Astrocyte (in vitro differentiated cells and primary cell): ENCODE results near the gene DGKZ. TPM values are rescaled to one million over a fixed set of nuclear protein-coding genes. Genes with fewer than 3 reads are reported as not detected.

Experiments used
- DNase-seq: peaks from one replicate; pipeline ENCODE4 v3.0.0-alpha.2; 2010; ENCODE audit warnings: low read depth
- FAIRE-seq: peaks from 2 replicates; lab custom pipeline; 2011; peaks lifted over from hg19 to GRCh38; lab: Jason Lieb, UNC
- H2AFZ ChIP-seq: 2 replicates; pipeline ENCODE4 v1.6.0; 2012; ENCODE audit warnings: low read depth, low read length, inconsistent platforms
- H3K27ac ChIP-seq: 2 replicates; pipeline ENCODE4 v1.5.1; 2011; ENCODE audit warnings: low read depth, low read length, inconsistent platforms
- H3K27me3 ChIP-seq: 2 replicates; pipeline ENCODE4 v1.6.0; 2011; ENCODE audit warnings: low read length, inconsistent platforms; ENCODE audit not compliant: insufficient read depth
- H3K36me3 ChIP-seq: 2 replicates; pipeline ENCODE4 v1.5.1; 2011; ENCODE audit warnings: low read length, inconsistent platforms; ENCODE audit not compliant: insufficient read depth
- H3K4me1 ChIP-seq: 2 replicates; pipeline ENCODE4 v1.5.1; 2011; ENCODE audit warnings: low read length, inconsistent platforms; ENCODE audit not compliant: insufficient read depth
- H3K4me2 ChIP-seq: 2 replicates; pipeline ENCODE4 v1.6.0; 2012; ENCODE audit warnings: low read length, inconsistent platforms
- H3K4me3 ChIP-seq: 2 replicates; pipeline ENCODE4 v1.5.1; 2011; ENCODE audit warnings: low read depth, mild to moderate bottlenecking, low read length, inconsistent platforms; ENCODE audit not compliant: insufficient read depth
- H3K79me2 ChIP-seq: 2 replicates; pipeline ENCODE4 v1.6.0; 2012; ENCODE audit warnings: mild to moderate bottlenecking, low read length, inconsistent platforms; ENCODE audit not compliant: insufficient read depth
- H3K9ac ChIP-seq: 2 replicates; pipeline ENCODE4 v1.6.0; 2012; ENCODE audit warnings: mild to moderate bottlenecking, low read length, inconsistent platforms
- H3K9me3 ChIP-seq: 2 replicates; pipeline ENCODE4 v1.5.1; 2012; ENCODE audit warnings: low read depth, mild to moderate bottlenecking, low read length, inconsistent platforms; ENCODE audit not compliant: insufficient read depth
- H4K20me1 ChIP-seq: 2 replicates; pipeline ENCODE4 v1.6.0; 2012; ENCODE audit warnings: low read length, inconsistent platforms; ENCODE audit not compliant: insufficient read depth
- H3K27ac Mint-ChIP-seq: one replicate; pipeline ENCODE4 v1.8.0; 2021; ENCODE audit warnings: mild to moderate bottlenecking, mixed read lengths; ENCODE audit not compliant: unreplicated experiment
- H3K27me3 Mint-ChIP-seq: one replicate; pipeline ENCODE4 v1.8.0; 2021; ENCODE audit warnings: low read depth, mixed read lengths; ENCODE audit not compliant: unreplicated experiment
- H3K36me3 Mint-ChIP-seq: one replicate; pipeline ENCODE4 v1.8.0; 2021; ENCODE audit warnings: low read depth, mixed read lengths; ENCODE audit not compliant: unreplicated experiment
- H3K4me1 Mint-ChIP-seq: one replicate; pipeline ENCODE4 v1.8.0; 2021; ENCODE audit warnings: low read depth, mixed read lengths; ENCODE audit not compliant: unreplicated experiment
- H3K4me3 Mint-ChIP-seq: one replicate; pipeline ENCODE4 v1.8.0; 2021; ENCODE audit warnings: mild to moderate bottlenecking, moderate library complexity, mixed read lengths; ENCODE audit not compliant: unreplicated experiment
- H3K9me3 Mint-ChIP-seq: one replicate; pipeline ENCODE4 v1.8.0; 2021; ENCODE audit warnings: mild to moderate bottlenecking, mixed read lengths; ENCODE audit not compliant: unreplicated experiment
- EZH2 ChIP-seq: IDR thresholded peaks from 2 replicates; pipeline ENCODE4 v1.6.1; 2012; ENCODE audit warnings: mild to moderate bottlenecking, low read length, inconsistent platforms; ENCODE audit not compliant: insufficient read depth
- total RNA-seq: library from RNA; stranded (reverse); gene quantifications from 2 replicates; pipeline ENCODE4 v1.2.1, GENCODE V29; 2021
- TF ChIP-seq, protein P1 (sequence below): IDR thresholded peaks from 2 replicates; pipeline ENCODE4 v1.5.1; 2011; ENCODE audit warnings: low read depth, mild to moderate bottlenecking, inconsistent platforms, low read length, moderate library complexity; ENCODE audit not compliant: insufficient read depth

DGKZ gene
- total RNA-seq, 1 donor from 2014 or later, result 59.3 TPM

GRCh38 chr11:46315033-46315738, 32.1 kb upstream of the DGKZ start:
- H3K36me3 Mint-ChIP-seq, result peaks cover 40% of the 10 kb centered on the region
- Histone ChIP-seq H3K27ac (no peak overlapping the region), H3K27me3 (no peaks in the 10 kb centered on the region), H3K4me1 (no peaks in the 10 kb centered on the region), H3K36me3 (peaks cover 44% of the 10 kb centered on the region), H3K9me3 (no peaks in the 10 kb centered on the region), H3K79me2 (no peaks in the 10 kb centered on the region), H4K20me1 (peaks cover 51% of the 10 kb centered on the region), H3K4me2 (no peak overlapping the region), H2AFZ (no peak overlapping the region), H3K4me3 (no peak overlapping the region), H3K9ac (no peak overlapping the region)
- peaks cover 1% of the 10 kb centered on the region for H3K9me3 Mint-ChIP-seq
- FAIRE-seq (no peak), DNase-seq (peak; percentile 62)
- H3K4me3 Mint-ChIP-seq, result no peak overlapping the region
- peaks cover 15% of the 10 kb centered on the region for H3K4me1 Mint-ChIP-seq
- H3K27me3 Mint-ChIP-seq, result no peaks in the 10 kb centered on the region
- peak overlapping the region; percentile 91 for H3K27ac Mint-ChIP-seq
- TF ChIP-seq EZH2, result no peak
- TF ChIP-seq, protein P1, sequence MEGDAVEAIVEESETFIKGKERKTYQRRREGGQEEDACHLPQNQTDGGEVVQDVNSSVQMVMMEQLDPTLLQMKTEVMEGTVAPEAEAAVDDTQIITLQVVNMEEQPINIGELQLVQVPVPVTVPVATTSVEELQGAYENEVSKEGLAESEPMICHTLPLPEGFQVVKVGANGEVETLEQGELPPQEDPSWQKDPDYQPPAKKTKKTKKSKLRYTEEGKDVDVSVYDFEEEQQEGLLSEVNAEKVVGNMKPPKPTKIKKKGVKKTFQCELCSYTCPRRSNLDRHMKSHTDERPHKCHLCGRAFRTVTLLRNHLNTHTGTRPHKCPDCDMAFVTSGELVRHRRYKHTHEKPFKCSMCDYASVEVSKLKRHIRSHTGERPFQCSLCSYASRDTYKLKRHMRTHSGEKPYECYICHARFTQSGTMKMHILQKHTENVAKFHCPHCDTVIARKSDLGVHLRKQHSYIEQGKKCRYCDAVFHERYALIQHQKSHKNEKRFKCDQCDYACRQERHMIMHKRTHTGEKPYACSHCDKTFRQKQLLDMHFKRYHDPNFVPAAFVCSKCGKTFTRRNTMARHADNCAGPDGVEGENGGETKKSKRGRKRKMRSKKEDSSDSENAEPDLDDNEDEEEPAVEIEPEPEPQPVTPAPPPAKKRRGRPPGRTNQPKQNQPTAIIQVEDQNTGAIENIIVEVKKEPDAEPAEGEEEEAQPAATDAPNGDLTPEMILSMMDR, result peak; percentile 89

- H3K9ac ChIP-seq, result no peak overlapping the region
- no peak overlapping the region for H2AFZ ChIP-seq
- peaks cover 39% of the 10 kb centered on the region for H3K36me3 Mint-ChIP-seq
- peaks cover 39% of the 10 kb centered on the region for H3K36me3 ChIP-seq
- no peak overlapping the region for H3K4me2 ChIP-seq
- TF ChIP-seq, protein P1, result no peak
- no peak for TF ChIP-seq EZH2
- DNase-seq, result no peak
- peaks cover 49% of the 10 kb centered on the region for H4K20me1 ChIP-seq
- no peaks in the 10 kb centered on the region for H3K27me3 ChIP-seq
- no peak for FAIRE-seq
- peaks cover 1% of the 10 kb centered on the region for H3K9me3 Mint-ChIP-seq
- H3K9me3 ChIP-seq, result no peaks in the 10 kb centered on the region
- no peak overlapping the region for H3K4me3 ChIP-seq
- H3K27me3 Mint-ChIP-seq, result no peaks in the 10 kb centered on the region
- no peaks in the 10 kb centered on the region for H3K79me2 ChIP-seq
- no peaks in the 10 kb centered on the region for H3K4me1 ChIP-seq
- H3K27ac Mint-ChIP-seq, result no peak overlapping the region
- no peak overlapping the region for H3K4me3 Mint-ChIP-seq
- H3K27ac ChIP-seq, result no peak overlapping the region
- peaks cover 10% of the 10 kb centered on the region for H3K4me1 Mint-ChIP-seq
Measured at GRCh38 chr11:46315783-46316563, 31.3 kb upstream of the DGKZ start.
